Measurements from ENCODE around the gene KCNJ4.
A peak's percentile ranks its signal among the peaks of the same experiment; 100 is the strongest.

The KCNJ4 gene

DNA sequence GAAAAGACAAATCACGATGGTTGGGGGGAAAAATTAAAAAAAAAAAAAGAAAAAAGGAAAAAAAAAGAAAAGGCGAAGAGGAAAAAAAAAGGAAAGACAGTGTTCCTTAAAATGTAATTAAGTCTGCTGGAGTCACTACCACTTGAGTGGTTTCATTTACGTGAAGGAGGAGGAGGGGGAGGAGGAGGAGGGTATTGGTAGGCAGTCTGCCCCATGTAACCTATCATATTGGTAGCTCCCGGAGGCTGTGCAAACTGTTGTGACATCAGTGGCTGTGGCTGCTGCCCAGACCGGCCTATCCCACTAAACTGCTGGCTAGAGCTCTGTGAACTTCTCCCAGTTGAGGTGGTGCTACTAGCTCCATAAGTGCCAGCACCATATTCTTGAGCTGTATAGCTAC lies 30.8 kb upstream of the KCNJ4 start:
- TF ChIP-seq CTCF (conservative IDR thresholded peaks at IDR 0.05; ENCODE audit: low read depth): no peak
- CTCF ChIA-PET: no interaction called here
- POLR2A ChIA-PET (ENCODE audit: low non-redundant PET): no interaction called here
- no peak for DNase-seq (ENCODE audit: low spot score)
- H3K27ac ChIP-seq: peak overlapping the region; percentile 23; the same call in 1 of the 2 replicates

DNA sequence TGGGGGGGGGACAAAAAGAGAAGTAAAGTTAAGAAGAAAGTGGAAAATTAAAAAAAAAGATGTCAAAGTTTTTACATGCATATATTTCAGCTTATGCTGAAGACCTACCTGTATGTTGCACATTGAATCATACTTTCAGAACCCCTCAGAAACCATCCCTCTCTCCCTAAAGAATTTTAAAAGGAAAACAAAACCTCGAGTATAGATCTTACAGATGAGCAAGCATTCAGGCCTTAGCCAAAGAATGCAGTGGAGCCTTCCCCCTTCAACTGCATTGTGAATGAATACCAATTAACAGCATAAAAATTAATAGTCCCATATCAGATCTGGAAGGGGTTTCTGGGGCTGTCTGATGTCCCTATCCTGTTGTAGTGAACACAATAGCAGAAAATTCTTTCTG lies 29.2 kb upstream of the KCNJ4 start:
- ChIA-PET POLR2A (ENCODE audit: low non-redundant PET) (no interaction called here), CTCF (no interaction called here)
- H3K27ac ChIP-seq: no peak overlapping the region
- no peak for DNase-seq (ENCODE audit: low spot score)
- no peak for TF ChIP-seq CTCF (conservative IDR thresholded peaks at IDR 0.05; ENCODE audit: low read depth)

DNA sequence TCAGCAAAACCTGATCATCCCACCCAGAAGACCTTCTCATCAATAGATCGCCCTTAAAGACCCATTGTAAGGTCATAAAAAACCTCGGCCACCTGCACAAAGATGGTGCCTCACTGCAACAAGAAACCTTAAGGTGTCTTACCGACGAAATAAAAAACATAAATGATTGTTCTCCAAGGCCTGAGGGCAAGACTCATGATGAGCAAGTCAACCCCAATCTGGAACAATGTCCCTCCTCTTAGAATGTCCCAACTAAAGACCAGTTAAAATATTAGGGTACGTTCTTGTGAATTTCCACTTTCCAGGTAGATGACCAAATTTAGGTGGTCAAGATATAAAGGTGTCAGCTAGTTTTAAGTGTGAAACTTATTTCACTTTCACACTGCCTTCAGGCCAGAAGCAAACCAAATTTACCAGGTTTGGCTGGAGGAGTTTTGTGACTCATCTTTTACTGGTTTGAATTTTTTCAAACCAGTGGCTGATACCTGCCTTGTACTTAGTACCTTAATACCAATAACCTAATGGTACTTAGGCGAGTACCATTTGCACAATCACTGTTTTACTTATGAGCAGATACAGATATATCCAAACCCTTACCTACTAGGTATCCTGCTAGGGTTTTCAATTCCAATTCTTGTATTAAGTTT lies 27.8 kb upstream of the KCNJ4 start:
- ChIA-PET CTCF (interaction anchor here (0.7 kb wide), 1 partner anchor 13 kb away, joined by 3 read pairs; no protein-coding TSS in a partner anchor), POLR2A (ENCODE audit: low non-redundant PET) (no interaction called here)
- DNase-seq (ENCODE audit: low spot score): no peak
- no peak overlapping the region for H3K27ac ChIP-seq
- no peak for TF ChIP-seq CTCF (conservative IDR thresholded peaks at IDR 0.05; ENCODE audit: low read depth)

DNA sequence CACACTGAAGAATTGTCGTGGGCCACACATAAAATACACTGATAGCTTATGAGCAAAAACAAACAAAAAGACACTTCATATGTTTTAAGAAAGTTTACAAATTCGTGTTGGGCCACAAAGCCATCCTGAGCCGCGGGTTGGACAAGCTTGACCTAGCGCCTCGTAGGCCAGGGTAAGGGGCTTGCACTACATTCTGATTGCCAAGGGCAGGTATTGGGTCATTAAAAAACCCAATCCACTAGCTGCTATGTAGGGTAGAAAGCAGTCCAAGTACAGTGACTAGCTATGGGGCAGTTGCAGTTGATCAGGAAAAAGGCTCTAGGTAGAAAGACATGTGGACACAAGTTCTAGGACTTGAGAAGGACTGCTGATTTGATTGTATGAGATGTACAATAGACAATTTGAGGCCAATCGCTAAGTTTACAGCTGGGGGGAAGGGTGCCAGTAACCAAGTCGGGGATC lies 26.9 kb upstream of the KCNJ4 start:
- POLR2A ChIA-PET (ENCODE audit: low non-redundant PET): no interaction called here
- H3K27ac ChIP-seq: no peak overlapping the region
- DNase-seq (ENCODE audit: low spot score): no peak
- no peak for TF ChIP-seq CTCF (conservative IDR thresholded peaks at IDR 0.05; ENCODE audit: low read depth)
- CTCF ChIA-PET: no interaction called here

DNA sequence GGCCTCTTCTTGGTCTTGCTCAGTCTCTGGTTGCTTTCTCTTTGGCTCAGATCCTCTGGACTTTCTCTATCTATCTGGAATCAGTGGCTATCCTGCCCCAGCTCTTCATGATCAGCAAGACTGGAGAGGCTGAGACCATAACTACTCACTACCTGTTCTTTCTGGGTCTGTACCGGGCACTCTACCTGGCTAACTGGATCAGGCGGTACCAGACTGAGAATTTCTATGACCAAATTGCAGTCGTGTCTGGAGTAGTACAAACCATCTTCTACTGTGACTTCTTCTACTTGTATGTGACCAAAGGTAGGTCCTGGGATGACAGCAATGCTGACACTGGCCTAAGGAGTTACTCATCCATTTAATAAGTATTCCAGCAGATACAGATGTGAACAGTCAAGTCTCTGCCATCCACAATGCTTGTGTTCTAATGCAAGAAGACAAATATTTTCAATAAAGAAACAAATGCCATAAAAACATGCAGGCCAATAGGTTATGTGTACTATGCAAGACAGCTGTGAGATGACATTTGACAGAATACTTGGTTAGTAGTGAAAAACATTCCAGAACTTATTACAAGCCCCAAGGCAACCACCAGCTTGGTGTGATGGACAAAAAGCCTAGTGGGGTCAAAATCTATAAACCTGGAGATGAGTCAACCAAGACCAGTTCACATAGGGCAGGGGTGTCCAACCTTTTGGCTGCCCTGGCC lies 26.3 kb upstream of the KCNJ4 start:
- no peak overlapping the region for H3K27ac ChIP-seq
- CTCF ChIA-PET: no interaction called here
- POLR2A ChIA-PET (ENCODE audit: low non-redundant PET): no interaction called here
- no peak for TF ChIP-seq CTCF (conservative IDR thresholded peaks at IDR 0.05; ENCODE audit: low read depth)
- no peak for DNase-seq (ENCODE audit: low spot score)

DNA sequence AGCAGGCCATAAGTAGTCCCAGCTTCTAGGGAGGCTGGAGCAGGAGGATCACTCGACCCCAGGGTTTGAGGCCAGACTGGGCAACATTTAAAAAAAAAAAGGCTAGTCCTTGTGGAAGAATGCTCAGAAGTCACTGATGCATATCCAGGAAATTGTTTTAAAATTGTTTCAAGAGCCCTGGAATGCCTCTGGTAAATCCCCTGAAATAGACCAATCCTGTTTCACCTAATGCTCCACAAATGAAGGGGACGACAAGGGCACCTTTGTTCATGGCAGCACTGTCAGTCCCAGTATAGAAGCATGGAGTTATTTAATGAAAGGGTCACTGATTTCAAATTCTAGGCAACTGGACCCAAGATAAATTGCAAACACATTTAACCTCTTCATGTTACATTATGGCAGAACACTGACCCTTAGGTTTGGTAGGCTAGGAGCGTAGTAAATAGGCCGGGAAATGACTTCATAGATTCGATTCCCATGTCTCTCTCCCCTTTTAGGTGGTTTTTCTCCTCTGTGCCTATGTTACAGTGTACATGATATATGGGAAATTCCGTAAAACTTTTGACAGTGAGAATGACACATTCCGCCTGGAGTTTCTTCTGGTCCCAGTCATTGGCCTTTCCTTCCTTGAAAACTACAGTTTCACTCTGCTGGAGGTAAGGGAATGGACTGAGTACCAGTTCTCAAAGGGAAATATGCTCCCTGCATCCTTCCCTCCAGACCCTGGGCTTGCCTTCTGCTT lies 24.3 kb upstream of the KCNJ4 start:
- TF ChIP-seq CTCF (conservative IDR thresholded peaks at IDR 0.05; ENCODE audit: low read depth): no peak
- H3K27ac ChIP-seq: no peak overlapping the region
- CTCF ChIA-PET: interaction anchor here (0.6 kb wide), 1 partner anchor 95 kb away, joined by 3 read pairs; no protein-coding TSS in a partner anchor
- no peak for DNase-seq (ENCODE audit: low spot score)
- POLR2A ChIA-PET (ENCODE audit: low non-redundant PET): no interaction called here

Data from RWPE1 (cell line).